HG03520 (cell line): ENCODE data around the gene PLEKHA7.
"Not testable (repeated sequence)": the region's sequence is repeated elsewhere in the genome, so short reads cannot be mapped to it uniquely, and the experiment has no call there.

ENCODE experiments used
- ATAC-seq: cut with Tn5 transposase; IDR thresholded peaks from one replicate; pipeline ENCODE4 v1.9.1; 2021; ENCODE audit warnings: mild to moderate bottlenecking, moderate library complexity; ENCODE audit not compliant: unreplicated experiment

PLEKHA7 gene

DNA sequence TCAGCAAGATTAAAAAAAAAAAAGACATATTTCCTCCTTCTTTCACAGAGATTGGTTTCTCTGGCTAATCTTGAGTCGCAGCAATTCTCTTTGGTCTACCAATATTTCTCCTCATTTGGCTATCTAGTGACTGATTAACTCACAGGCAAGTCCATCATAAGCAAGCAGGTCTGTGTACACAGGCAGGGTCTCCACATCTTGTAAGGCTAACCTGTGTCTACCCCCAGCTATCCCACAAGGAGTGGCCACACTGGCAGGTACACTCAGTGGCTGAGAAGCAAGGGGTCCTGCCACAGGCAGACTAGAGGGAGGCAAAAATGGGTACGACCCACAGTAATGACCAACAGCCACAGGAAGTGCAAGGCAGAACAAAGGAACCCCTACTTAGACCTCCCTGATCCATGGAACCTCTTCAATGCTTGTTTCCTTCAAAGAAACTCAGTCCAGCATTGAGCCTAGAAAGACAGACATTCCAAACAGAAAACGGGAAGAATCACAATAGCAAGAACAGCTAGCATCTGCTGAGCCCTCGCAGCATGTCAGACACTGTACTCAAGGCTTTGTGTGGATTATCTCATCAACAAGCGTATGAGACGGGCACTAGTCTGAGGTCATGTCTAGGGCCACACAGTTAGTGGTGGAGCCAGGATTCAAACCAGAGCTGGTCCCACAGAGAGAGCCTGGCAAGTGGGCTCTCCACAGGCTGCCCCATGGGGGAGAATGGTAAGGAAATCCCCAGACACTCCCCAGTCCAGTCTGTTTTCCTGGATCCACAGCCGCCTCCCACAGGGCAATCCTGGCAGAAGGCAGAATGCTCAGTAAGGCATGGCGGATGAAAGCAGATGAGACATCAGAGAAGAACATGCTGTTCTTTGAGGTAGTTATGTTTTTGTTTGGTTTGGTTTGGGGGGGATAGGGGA, 34.3 kb downstream of the PLEKHA7 start:
- ATAC-seq: no peak

DNA sequence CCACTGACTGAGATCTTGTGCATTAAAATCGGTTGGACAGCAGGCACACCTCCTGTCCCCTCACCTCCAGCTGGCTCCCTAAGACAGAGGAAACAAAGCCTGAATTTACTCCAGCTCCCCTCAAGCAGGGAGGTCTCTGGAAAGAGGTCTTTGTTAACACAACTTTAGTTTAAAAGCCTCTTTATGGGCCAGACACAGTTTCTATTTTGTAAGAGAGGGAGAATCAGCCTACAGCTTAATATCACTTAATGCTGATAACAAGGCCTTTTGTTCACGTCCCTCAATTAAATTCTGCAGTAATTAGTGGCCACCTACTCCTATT, 36.3 kb downstream of the PLEKHA7 start:
- no peak for ATAC-seq

DNA sequence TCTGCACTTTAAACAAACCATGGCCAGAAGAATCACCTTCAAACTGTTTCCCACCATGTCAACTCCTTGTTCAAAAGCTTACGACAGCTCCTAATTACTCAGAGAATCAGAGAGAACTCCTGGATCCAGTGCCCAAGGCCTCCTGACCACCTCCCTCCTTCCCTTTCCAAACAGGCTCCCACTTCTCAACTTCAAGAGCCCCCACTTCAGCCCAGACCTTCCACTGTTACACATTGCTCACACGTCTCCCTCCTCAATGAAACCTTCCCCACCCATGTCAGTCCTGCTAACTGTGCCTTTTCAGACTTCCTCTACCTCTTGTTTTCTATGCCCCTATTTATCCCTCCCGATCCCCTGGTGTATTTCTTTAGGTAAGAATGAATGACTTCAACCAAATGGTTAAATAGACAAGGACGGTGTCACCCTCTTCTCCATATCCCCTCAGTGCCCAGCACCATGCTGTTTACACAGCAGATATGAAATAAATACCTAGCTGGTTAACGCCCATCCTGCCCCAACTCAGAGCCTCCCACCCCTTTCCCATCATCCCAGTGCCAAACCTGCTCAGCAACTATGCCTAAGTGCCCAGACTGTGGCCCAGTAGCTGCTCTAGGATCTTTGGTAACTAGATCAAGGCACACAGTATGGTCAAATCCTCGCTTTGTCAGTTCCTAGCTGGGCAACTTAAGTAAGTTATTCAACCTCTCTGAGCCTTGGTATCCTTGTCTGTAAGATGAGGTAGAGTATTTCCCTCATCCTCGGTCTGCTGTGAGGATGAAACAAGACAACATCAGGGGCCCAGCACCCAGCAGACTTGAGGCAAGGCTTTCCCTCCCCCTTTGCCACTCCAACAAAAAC, 36.8 kb downstream of the PLEKHA7 start:
- ATAC-seq: no peak

DNA sequence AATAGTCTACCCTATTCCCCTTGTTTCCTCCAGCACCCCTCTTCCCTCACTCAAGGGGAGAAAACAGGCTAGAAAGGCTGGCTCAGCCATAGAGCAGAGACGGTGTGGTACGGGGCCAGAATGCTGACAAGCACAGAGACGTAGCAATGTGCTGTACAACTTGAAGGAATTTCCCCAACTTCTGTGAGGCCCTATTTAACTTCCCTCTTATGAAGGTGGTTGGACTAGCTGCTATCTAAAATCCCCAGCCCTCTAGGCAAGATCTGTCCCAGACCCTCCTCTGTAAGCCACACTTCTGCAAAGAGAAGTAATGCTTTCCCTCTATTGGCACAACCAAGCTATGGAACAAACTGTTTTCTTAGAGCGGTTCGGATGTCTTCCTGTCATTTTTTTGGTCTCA, 37.8 kb downstream of the PLEKHA7 start:
- no peak for ATAC-seq

DNA sequence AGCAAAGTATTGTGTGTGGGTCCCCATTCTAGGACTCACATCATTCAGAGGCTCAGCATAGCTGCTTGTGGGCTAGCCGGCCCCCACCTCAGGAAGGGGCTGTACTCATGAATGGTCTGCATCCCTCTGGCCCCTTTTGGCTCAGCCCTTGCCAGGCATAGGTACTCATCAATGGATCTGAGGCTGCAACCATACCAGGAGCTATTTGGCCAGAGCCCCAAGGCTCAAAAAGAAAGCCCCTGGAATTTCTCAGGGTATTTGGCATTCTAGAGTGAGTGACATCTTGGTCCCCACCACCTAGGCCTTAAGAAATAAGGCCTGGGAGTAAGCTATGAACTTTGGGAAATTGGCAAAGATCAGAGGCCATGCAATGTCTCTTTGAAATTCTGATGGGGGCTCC, 38.3 kb downstream of the PLEKHA7 start:
- no peak for ATAC-seq

DNA sequence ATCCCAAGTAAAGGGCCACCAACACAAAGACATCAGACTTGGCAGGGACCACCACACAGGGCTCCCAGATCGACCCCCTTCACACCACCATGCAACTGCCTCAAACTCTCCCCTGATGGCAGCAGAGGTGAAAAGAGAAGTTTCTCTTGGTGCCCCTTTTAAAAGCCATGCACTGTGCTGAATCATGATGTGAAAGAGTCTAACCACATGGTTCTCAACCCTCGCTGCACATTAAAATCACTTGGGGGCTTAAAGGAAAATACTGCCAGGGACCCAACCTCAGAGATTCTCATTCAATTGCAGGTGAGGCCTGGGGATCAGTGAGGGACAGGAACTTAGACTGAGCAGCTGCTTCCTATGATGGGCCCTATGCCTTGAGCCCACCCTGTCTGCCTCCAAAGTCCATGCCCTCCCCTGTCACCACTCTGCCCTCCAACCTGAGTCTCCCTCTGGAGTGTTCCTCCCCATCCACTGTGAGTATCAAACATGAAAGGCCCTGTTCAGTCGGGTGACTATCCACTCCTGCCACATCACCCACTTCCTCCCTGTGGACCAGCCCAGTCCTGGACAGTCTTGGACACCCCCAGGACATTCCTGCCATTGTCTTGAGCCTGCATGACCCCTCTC, 40.8 kb downstream of the PLEKHA7 start:
- no peak for ATAC-seq

DNA sequence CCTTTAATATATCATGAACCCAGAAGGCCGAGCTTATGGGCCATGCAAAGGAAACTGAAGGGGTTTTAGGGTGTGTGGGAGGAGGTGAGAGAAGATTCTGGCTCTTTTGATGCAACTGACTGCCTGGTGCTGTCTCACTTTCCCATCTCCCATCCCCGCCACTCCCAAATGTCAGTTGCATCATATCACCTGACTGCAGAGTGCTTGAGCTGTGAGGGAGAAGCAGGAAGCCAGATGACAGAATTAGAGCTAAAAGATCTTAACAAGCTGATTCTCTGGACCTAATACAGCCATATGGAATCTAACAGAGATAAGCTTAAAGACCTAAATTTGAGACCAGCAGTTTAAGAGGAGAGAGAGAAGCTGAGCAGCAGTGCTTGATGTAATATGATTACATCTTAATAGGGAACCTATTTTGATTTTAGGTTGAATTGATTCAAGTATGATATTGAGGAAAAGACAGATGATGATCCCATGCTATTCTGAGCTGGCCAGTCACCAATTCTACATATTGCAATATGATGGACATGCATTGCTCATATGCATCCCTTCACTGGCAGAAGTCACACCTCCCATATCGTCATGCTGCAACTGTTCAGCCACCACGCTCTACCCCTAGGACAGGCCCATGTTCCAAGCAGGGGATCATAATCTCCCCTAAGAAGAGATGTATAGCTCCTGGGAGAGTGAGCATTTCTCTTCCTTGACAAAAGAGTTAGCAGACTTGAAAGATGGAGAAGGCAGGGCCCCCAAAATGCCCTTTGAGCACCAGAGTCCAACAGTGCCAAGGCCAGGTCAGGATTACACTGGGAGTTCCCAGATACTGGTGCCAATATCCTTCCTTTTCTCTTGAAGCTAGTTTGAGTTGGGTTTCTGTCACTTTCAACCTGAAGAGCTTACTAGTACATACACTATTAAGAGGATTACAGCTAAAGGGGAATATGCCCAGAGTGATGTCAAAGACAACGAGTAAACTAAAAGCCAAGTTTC, 44.9 kb downstream of the PLEKHA7 start:
- no peak for ATAC-seq

DNA sequence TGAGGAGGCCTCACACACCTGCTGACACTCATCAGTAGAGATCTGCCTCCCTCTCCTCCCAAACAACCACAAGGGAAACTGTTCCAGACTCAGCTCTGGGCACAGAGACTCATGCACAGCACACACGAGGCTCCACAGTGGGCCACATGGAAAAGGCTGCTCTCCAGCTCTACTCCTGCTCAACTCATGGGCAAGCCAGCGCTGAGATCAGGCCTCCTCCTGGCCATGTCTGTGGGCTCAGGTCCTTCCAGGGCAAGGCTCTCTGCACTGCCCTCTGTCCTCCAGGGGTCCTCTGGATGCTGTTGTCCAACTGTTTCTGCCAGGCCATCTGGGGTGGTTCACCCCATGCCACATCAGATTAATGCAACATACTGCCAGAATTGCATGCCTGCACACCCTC, 46.0 kb downstream of the PLEKHA7 start:
- ATAC-seq: no peak

DNA sequence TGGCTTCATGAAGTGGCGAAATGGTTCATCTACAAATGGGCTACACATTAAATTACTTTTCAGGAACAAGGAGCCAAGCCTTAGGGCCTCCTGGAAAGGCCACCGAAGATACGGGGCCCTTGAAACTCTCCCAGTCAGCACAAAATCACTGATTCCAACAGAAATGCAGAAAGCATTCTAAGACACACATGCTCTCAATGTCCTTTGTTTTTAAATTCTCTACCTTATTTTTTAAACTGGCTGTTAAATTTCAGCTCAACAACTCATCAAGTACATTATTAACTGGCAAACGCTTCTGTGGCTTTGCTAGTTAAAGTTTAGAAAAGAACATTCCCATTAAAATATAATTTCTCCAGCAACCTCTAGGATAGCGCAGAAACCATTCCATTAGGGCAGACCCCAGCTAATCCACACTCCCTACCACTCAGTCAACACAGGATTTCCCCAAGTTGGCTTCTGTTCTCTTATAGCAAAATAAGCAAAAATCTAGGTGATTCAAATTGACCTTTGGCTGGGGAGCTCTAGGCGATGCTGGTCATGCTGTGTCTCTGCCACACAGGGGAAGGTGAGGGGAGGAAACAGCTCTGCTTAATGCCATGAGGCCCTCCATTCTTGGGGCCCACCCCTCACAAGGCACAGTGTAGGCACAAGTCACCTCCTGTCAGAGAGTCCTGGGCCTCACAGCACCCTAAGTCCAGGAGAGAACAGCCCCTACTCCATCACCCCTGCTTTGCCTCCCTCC, 47.1 kb downstream of the PLEKHA7 start:
- no peak for ATAC-seq

DNA sequence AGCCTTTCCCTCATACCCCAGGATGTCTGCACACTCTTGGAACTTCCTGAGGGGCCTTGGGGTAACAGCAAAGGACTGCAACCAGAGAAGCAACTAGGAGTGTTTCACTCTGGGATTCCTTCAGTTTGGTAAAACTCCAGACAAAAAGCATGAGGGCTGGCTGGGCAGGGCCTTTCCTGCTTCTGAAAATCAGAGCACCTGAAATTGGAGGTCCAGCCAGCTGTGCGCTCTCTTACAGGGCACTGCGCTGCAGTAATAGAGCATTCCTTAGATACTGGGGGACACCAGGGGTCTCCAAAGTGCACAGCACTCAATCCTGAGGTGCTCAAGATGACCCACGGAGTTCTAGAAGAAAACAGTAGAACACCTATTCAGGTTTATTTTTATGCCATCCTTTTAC, 49.7 kb downstream of the PLEKHA7 start:
- ATAC-seq: no peak

DNA sequence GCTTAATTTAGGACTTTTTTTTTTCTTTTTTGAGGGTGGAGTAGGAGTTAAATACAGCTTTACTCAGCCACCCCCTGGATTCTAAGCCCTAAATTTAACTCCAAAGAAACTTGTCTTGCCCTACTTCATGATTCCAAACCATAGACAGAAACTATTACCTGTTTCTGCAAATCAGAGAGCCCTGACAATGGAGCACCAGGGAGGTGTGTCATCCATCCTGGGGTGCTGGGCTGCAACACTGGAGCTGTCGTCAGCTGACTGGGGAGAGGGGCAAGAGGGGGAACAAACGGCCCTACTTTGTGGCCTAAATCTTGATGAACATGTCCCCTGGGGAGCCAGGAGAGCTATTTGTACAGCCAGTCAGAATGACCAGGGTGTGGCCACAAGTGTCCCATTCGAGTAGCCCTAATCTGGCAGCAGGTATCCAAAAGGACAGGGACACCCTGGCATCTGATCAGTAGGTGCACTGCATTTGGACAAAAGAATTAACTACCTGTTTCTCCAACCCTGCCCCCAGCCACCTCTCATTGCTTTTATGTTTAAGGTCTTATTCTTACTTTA, 50.8 kb downstream of the PLEKHA7 start:
- ATAC-seq: no peak

DNA sequence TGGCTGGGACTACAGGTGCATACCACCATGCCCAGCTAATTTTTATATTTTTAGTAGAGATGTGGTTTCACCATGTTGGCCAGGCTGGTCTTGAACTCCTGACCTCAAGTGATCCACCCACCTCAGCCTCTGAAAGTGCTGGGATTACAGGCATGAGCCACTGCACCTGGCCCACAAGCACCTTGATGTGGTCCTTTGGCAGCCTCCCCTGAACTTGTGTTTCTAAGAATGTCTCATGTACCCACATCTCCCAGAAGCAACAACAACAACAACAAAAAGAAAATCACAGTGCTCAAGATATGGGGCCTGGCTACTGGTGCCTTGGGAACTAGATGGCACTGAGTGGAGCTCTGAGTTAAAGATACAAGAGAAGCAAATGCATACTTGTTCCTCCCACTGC, 51.6 kb downstream of the PLEKHA7 start:
- not testable (repeated sequence) for ATAC-seq

DNA sequence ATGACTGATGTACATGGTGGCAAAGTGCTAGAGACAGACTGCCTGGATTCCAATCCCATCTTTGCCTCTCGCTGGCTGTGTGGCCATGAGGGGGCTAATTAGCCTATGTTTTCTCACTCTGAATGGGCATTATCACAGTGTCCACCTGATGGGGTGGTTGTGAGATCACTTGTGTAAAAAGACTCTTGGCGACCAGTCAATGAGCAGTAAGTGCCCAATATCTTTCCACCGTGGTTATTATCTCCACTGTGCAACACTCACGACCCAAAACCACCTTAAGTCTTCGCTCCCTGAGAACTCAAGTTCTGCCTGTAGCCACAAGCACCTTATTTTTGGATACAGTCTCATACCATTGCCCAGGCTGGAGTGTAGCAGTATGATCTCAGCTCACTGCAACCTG, 52.1 kb downstream of the PLEKHA7 start:
- ATAC-seq: no peak

DNA sequence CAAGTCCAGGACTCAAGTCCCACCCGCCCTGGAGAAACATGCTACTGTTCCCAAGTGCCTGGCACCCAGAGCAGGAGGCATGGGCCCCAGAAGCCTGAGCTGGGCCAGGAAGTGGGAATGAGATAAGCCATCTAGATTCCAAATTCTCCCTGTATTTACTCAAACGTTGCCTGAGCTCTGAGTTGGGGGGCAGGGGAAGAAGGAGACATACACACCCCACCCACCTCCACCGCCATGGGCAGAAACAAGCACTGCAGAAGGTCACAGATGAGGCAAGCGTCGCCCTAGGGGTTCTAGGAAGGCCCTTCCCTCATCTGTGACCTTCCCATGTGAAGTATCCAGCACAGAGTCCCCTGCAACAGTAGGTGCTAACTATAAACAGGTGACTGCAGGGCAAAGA, 54.0 kb downstream of the PLEKHA7 start:
- ATAC-seq: no peak

DNA sequence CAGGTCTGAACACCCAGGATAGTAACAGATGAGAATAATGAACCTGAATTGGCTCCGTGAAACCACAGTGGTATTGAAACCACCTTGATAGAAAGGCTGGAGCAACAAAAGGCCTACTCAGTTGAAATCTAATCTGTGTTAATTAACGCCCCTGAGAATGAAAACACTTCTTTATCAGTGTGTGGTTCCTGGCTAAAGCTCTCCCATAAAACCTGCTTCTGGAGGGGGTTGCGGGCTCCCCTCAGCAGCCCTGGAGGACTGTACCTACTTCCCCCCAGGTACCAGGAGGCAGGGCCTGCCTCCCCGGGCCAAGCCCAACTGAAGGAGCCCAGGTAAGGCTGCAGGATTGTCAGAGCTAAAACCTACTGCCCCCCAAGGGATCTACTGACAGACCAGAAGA, 54.6 kb downstream of the PLEKHA7 start:
- no peak for ATAC-seq

DNA sequence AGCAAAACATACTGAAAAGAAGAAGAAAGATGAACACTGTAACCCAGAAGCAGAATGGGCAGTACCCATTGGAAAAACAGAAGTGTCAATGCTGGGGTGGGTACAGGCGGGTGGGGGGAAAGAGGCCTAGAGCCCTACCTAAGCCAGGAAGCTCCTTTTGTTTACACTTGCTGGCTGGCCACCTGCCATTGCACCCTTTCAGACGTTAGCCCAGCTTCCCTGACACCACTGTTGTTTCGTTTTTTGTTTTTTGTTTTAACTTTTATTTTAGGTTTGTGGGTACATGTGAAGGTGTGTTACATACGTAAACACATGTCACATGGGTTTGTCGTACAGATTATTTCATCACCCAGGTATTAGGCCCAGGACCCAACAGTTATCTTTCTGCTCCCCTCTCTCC, 55.4 kb downstream of the PLEKHA7 start:
- ATAC-seq: no peak

DNA sequence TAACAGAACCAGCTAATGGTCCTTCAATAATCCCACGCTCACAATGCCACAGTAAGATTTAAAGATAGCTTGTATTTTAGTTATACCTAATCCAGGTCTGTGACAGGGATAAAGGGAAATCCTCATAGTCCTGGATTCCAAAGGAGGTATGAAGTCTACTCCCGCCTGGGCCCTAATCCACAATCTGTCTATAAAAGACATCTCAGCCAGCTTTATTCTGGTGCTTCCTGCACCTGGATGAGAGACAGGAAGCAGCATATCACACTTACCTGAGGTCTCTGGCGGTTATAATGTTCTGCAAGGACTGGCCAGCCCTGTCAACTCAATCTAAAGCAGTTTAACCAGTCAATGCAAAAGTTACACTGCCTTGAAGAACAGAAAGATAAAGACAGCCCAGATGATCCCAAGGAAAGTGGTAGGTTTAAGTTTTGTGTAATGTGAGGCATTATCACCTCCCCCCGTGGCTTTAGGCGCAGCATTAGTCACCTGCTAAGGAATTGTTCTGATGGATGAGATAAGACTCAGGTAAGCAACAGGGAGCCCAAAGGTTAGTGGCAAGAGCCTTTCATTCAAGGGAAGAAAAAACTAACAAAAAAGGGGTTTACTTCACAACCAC, 57.6 kb downstream of the PLEKHA7 start:
- no peak for ATAC-seq

DNA sequence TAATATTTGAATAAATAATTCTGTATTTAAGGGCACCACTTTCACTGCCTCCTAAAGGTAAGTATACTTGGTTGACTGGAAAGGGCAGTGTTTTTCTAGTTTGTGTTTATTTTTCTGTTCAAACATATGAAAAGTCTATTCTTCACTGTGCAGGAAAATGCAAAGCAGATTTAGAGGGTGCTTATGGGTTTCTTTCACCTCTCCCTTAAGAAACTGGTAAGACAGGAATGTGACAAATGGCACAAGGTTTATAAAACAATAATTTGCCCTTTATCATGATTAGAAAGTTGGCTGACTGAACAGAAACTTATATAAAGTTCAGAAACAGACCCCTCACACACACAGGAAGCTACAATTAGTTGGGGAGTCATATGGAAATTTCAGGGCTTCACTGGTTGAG, 60.6 kb downstream of the PLEKHA7 start:
- ATAC-seq: no peak
